Ishikawa (cell line): Measurements from ENCODE around the gene R3HDM4.

Source experiments
- CEBPB ChIP-seq: IDR thresholded peaks from 2 replicates; pipeline ENCODE4 v1.6.1; 2012
- CREB1 ChIP-seq: IDR thresholded peaks from 2 replicates; pipeline ENCODE4 v1.6.1; 2012; ENCODE audit warnings: low read depth
- EGR1 ChIP-seq: IDR thresholded peaks from 2 replicates; pipeline ENCODE4 v1.6.1; 2012
- EP300 ChIP-seq: IDR thresholded peaks from 2 replicates; pipeline ENCODE4 v1.6.1; 2012; ENCODE audit warnings: borderline replicate concordance
- FOXM1 ChIP-seq: IDR thresholded peaks from 2 replicates; pipeline ENCODE4 v1.6.1; 2012; ENCODE audit warnings: low read depth, borderline replicate concordance
- NFIC ChIP-seq: IDR thresholded peaks from 2 replicates; pipeline ENCODE4 v1.6.1; 2012
- RAD21 ChIP-seq: IDR thresholded peaks from 2 replicates; pipeline ENCODE4 v1.6.1; 2012; ENCODE audit warnings: low read depth
- TAF1 ChIP-seq: IDR thresholded peaks from 2 replicates; pipeline ENCODE4 v1.6.1; 2012; ENCODE audit warnings: low read depth, mild to moderate bottlenecking
- TCF12 ChIP-seq: IDR thresholded peaks from 2 replicates; pipeline ENCODE4 v1.6.1; 2012; ENCODE audit warnings: low read depth
- TEAD4 ChIP-seq: IDR thresholded peaks from 2 replicates; pipeline ENCODE4 v1.6.1; 2012
- YY1 ChIP-seq: IDR thresholded peaks from 2 replicates; pipeline ENCODE4 v1.6.1; 2012; ENCODE audit warnings: low read depth
- ZBTB7A ChIP-seq: IDR thresholded peaks from 2 replicates; pipeline ENCODE4 v1.6.1; 2012; ENCODE audit warnings: low read depth
- TF ChIP-seq, protein P1 (sequence below): IDR thresholded peaks from 2 replicates; pipeline ENCODE4 v1.6.1; 2012
- TF ChIP-seq, protein P2 (sequence below): IDR thresholded peaks from 2 replicates; pipeline ENCODE4 v1.6.1; 2012; ENCODE audit warnings: low read depth, mild to moderate bottlenecking
- TF ChIP-seq, protein P3 (sequence below): IDR thresholded peaks from 2 replicates; pipeline ENCODE4 v1.6.1; 2012

The R3HDM4 gene

DNA sequence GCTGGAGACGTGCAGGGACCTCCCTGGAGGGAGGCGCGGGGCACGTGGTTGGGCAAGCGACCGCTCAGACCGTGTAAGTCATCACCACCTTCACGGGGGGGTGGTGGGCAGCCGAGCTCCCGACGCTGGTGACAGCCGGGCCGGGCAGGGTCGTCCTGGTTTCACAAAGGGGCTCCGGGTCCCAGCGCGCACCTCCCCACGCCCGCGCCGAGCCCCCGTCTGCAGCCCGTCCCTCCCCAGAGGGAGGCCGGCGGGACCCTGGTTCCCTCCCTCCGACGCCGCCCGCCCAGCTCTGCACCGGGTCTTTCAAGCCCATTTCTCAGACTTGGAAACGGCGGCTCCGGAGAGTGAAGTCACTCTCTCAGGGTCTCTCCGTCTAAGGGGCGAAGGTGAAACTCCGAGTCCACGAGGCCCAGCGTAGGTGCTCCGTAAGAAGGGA is 12.1 kb upstream of the R3HDM4 start:
- TF ChIP-seq YY1 (no peak), NFIC (no peak), FOXM1 (no peak), TEAD4 (no peak), EP300 (no peak), CREB1 (no peak), ZBTB7A (no peak; the same call in 1 of the 2 replicates), TCF12 (no peak)
- TF ChIP-seq, protein P1, sequence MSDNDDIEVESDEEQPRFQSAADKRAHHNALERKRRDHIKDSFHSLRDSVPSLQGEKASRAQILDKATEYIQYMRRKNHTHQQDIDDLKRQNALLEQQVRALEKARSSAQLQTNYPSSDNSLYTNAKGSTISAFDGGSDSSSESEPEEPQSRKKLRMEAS = peak; percentile 86
- TF ChIP-seq, protein P2, sequence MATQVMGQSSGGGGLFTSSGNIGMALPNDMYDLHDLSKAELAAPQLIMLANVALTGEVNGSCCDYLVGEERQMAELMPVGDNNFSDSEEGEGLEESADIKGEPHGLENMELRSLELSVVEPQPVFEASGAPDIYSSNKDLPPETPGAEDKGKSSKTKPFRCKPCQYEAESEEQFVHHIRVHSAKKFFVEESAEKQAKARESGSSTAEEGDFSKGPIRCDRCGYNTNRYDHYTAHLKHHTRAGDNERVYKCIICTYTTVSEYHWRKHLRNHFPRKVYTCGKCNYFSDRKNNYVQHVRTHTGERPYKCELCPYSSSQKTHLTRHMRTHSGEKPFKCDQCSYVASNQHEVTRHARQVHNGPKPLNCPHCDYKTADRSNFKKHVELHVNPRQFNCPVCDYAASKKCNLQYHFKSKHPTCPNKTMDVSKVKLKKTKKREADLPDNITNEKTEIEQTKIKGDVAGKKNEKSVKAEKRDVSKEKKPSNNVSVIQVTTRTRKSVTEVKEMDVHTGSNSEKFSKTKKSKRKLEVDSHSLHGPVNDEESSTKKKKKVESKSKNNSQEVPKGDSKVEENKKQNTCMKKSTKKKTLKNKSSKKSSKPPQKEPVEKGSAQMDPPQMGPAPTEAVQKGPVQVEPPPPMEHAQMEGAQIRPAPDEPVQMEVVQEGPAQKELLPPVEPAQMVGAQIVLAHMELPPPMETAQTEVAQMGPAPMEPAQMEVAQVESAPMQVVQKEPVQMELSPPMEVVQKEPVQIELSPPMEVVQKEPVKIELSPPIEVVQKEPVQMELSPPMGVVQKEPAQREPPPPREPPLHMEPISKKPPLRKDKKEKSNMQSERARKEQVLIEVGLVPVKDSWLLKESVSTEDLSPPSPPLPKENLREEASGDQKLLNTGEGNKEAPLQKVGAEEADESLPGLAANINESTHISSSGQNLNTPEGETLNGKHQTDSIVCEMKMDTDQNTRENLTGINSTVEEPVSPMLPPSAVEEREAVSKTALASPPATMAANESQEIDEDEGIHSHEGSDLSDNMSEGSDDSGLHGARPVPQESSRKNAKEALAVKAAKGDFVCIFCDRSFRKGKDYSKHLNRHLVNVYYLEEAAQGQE = no peak
- TF ChIP-seq, protein P3, sequence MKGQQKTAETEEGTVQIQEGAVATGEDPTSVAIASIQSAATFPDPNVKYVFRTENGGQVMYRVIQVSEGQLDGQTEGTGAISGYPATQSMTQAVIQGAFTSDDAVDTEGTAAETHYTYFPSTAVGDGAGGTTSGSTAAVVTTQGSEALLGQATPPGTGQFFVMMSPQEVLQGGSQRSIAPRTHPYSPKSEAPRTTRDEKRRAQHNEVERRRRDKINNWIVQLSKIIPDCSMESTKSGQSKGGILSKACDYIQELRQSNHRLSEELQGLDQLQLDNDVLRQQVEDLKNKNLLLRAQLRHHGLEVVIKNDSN = peak; percentile 76

DNA sequence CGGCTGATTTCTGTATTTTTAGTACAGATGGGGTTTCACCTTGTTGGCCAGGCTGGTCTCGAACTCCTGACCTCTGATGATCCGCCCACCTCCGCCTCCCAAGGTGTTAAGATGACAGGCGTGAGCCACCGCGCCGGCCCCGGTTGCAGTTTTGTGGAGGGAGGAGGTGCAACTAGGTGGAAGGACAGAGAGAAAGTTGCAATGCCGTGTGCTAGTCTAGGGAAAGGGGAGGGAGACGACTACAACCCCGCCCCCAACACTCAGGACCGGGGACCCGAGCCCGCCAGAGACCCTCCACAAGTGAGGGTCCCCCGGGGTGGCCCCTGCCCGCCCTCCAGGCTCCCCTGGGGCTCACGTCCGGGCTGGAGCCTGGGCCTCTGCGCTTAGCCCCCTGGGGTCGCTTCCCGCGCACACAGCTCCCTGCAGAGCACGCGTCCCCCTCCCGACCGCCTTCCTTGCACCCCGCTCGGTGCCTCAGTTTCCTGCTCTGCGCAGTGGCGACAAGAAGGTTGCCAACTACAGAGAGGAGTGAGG is 11.6 kb upstream of the R3HDM4 start:
- TF ChIP-seq CEBPB (no peak), YY1 (no peak), RAD21 (no peak), FOXM1 (no peak), TCF12 (no peak), CREB1 (no peak), EP300 (no peak), EGR1 (no peak)
- TF ChIP-seq, protein P3 = no peak
- TF ChIP-seq, protein P1 = no peak
- TF ChIP-seq, protein P2 = no peak

DNA sequence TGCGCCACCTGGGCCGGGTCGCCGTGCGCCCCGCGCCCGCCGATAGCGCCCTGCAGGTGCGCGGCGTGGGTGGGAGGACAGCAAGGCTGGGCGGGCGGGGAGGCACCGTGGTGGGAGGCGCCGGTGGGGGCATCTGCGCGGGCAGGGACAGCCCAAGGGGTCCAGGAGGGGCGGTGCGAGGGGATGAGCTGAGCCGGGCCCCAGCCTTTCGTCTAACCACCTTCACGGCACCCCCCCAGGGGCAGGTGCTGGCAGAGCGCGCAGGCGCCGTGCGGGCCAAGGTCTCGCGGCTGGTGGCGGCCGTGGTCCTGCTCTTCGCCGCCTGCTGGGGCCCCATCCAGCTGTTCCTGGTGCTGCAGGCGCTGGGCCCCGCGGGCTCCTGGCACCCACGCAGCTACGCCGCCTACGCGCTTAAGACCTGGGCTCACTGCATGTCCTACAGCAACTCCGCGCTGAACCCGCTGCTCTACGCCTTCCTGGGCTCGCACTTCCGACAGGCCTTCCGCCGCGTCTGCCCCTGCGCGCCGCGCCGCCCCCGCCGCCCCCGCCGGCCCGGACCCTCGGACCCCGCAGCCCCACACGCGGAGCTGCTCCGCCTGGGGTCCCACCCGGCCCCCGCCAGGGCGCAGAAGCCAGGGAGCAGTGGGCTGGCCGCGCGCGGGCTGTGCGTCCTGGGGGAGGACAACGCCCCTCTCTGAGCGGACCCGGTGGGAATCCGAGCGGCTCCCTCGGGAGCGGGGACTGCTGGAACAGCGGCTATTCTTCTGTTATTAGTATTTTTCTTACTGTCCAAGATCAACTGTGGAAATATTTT is 7.2 kb upstream of the R3HDM4 start:
- TF ChIP-seq EGR1 (peak; percentile 88), ZBTB7A (peak; percentile 60; the same call in 1 of the 2 replicates), CREB1 (no peak), CEBPB (no peak), TAF1 (no peak)
- TF ChIP-seq, protein P1 = no peak; the same call in 1 of the 2 replicates

DNA sequence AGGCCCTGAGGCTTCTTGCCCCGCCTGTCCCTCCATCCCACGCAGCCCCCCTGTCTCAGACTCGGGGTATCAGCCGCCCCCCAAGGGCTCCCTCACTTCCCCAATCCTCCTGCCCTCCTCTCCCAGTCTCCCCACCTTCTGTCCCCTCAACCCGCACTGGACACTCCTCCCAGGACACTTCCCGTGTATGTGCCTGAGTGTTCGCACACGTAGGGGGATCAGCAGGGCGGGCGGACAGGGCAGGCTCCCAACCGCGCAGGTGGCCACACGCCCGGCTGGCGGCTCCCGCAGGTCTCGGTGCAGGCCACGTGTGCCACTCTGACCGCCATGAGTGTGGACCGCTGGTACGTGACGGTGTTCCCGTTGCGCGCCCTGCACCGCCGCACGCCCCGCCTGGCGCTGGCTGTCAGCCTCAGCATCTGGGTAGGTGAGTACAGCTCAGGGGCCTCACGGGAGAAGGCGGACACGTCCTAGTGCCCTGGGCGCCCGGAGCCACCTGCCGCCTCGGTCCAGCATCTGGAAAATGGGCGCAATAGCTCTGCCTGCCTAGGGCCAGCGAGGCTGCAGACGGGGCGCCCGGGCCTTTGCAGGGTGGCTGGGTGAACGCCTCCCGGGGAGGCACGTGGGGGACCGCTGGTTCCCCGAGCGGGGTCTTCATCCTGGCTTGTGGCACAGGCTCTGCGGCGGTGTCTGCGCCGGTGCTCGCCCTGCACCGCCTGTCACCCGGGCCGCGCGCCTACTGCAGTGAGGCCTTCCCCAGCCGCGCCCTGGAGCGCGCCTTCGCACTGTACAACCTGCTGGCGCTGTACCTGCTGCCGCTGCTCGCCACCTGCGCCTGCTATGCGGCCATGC is 6.4 kb upstream of the R3HDM4 start:
- TF ChIP-seq YY1 (peak; percentile 55), ZBTB7A (no peak), EGR1 (no peak), TCF12 (peak; percentile 31; the same call in 1 of the 2 replicates), NFIC (peak; percentile 7; the same call in 1 of the 2 replicates), CEBPB (no peak)
- TF ChIP-seq, protein P1 = peak; percentile 80
- TF ChIP-seq, protein P3 = peak; percentile 69
